Breast epithelium (tissue), 4 donors: ENCODE measurements around the gene GPR37L1. TPM values are rescaled to one million over a fixed set of nuclear protein-coding genes. Genes with fewer than 3 reads are reported as not detected.
A peak's percentile ranks its signal among the peaks of the same experiment; 100 is the strongest.

Experiments
- DNase-seq, 2 donors: peaks; one replicate each; pipeline ENCODE4 v3.0.0-alpha.2; 2019; ENCODE audit warnings: low spot score in 2 of 2
- H3K27ac ChIP-seq, 2 donors: fragments of 200-600 bp; sonication (generic) in 1 of 2; one replicate each; pipeline ENCODE4 v1.5.1; 2016 to 2019; ENCODE audit warnings: mild to moderate bottlenecking in 1 of 2
- H3K27me3 ChIP-seq, 2 donors: fragments of 200-600 bp; sonication (generic) in 1 of 2; one replicate each; pipeline versions ENCODE4 v1.5.1 to v1.6.0; 2017 to 2019; ENCODE audit warnings: control low read depth in 1 of 2, mild to moderate bottlenecking in 1 of 2
- H3K36me3 ChIP-seq: fragments of 200-600 bp; one replicate; pipeline ENCODE4 v1.5.1; 2019
- H3K4me1 ChIP-seq, 2 donors: fragments of 200-600 bp; sonication (generic); one replicate each; pipeline ENCODE4 v1.5.1; 2016 to 2019; ENCODE audit warnings: control low read depth in 1 of 2
- H3K4me3 ChIP-seq, 3 donors: fragments of 200-600 bp; sonication (generic); 1 replicate in 2 of 3; 2 replicates in 1 of 3; pipeline ENCODE4 v1.5.1; 2016 to 2019; ENCODE audit warnings: mild to moderate bottlenecking in 3 of 3, moderate library complexity in 2 of 3
- H3K9me3 ChIP-seq, 2 donors: fragments of 200-600 bp; sonication (generic) in 1 of 2; one replicate each; pipeline ENCODE4 v1.5.1; 2016 to 2019; ENCODE audit warnings: control low read depth in 1 of 2
- POLR2A ChIP-seq: fragments of 450-650 bp; IDR thresholded peaks from one replicate; pipeline ENCODE4 v1.6.1; 2016; ENCODE audit warnings: antibody characterized with exemption, mild to moderate bottlenecking, moderate library complexity
- POLR2AphosphoS5 ChIP-seq, 3 donors: sonication (generic); formaldehyde crosslinking; IDR thresholded peaks; one replicate each; pipeline ENCODE4 v1.6.1; 2017; ENCODE audit warnings: antibody characterized with exemption in 3 of 3
- intact Hi-C: fragments of 100-400 bp; cut with DNase I; formaldehyde crosslinking; loops from one replicate; pipeline ENCODE4 v1.15.1; 2023; ENCODE audit warnings: low total_unique reads
- total RNA-seq, 3 donors: library from RNA; depleted of rRNA; stranded (reverse); fragments of >200 nt; gene quantifications; one replicate each; pipeline ENCODE4 v1.1.0, GENCODE V29; 2016
- TF ChIP-seq, protein P1 (sequence below), 3 donors: fragments of 450-650 bp; IDR thresholded peaks; one replicate each; pipeline ENCODE4 v1.5.1; 2016 to 2017; ENCODE audit warnings: antibody characterized with exemption in 3 of 3, mild to moderate bottlenecking in 3 of 3, moderate library complexity in 3 of 3

Gene GPR37L1
- total RNA-seq, 3 donors from 2014 or later, result not detected

DNA sequence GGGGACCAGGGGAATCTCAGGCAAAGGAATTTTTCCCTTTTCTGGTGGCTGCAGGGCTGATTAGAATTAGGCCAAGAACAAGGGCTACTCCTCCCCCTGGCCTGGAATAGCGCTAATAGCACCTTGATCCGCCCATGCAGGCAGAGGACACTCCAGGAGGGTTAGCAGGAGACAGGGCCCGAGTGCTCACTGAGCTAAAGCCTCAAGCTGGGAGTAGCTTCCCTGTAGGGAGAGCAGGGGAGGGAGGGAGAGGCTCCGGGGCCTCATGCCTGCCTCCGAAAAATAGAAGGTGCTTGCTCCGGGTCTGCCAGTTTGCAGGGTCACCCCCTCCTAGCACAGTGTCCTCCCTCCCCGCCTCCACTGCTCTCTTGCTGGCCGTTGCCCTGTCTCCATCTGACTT lies 33.9 kb downstream of the GPR37L1 start:
- no peaks in the 10 kb centered on the region for H3K36me3 ChIP-seq
- no peak overlapping the region for H3K4me3 ChIP-seq
- H3K9me3 ChIP-seq, result no peaks in the 10 kb centered on the region
- H3K4me1 ChIP-seq, result no peaks in the 10 kb centered on the region
- no peak overlapping the region for H3K27ac ChIP-seq
- no peak for DNase-seq
- TF ChIP-seq POLR2AphosphoS5 (IDR thresholded peaks at IDR 0.05) (no peak), POLR2A (no peak)
- TF ChIP-seq, protein P1, sequence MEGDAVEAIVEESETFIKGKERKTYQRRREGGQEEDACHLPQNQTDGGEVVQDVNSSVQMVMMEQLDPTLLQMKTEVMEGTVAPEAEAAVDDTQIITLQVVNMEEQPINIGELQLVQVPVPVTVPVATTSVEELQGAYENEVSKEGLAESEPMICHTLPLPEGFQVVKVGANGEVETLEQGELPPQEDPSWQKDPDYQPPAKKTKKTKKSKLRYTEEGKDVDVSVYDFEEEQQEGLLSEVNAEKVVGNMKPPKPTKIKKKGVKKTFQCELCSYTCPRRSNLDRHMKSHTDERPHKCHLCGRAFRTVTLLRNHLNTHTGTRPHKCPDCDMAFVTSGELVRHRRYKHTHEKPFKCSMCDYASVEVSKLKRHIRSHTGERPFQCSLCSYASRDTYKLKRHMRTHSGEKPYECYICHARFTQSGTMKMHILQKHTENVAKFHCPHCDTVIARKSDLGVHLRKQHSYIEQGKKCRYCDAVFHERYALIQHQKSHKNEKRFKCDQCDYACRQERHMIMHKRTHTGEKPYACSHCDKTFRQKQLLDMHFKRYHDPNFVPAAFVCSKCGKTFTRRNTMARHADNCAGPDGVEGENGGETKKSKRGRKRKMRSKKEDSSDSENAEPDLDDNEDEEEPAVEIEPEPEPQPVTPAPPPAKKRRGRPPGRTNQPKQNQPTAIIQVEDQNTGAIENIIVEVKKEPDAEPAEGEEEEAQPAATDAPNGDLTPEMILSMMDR (IDR thresholded peaks at IDR 0.05), result no peak
- intact Hi-C loops, result no loop called here
- no peaks in the 10 kb centered on the region for H3K27me3 ChIP-seq

- intact Hi-C loops, result no loop called here
- H3K4me1 ChIP-seq, result no peaks in the 10 kb centered on the region
- H3K36me3 ChIP-seq, result no peaks in the 10 kb centered on the region
- no peak overlapping the region for H3K27ac ChIP-seq
- no peaks in the 10 kb centered on the region for H3K27me3 ChIP-seq
- H3K4me3 ChIP-seq, result no peak overlapping the region
- TF ChIP-seq POLR2A (no peak), POLR2AphosphoS5 (IDR thresholded peaks at IDR 0.05) (no peak)
- TF ChIP-seq, protein P1 (IDR thresholded peaks at IDR 0.05), result no peak
- H3K9me3 ChIP-seq, result no peaks in the 10 kb centered on the region
- no peak for DNase-seq
These were observed 35.2 kb downstream of the GPR37L1 start for GRCh38 chr1:202157945-202158344.

- Histone ChIP-seq H3K27me3 (no peaks in the 10 kb centered on the region), H3K4me3 (peak overlapping the region in 1 of 3 donors; percentile 19), H3K9me3 (no peaks in the 10 kb centered on the region), H3K36me3 (no peaks in the 10 kb centered on the region), H3K4me1 (no peaks in the 10 kb centered on the region), H3K27ac (no peak overlapping the region)
- DNase-seq, result no peak
- TF ChIP-seq POLR2AphosphoS5 (IDR thresholded peaks at IDR 0.05) (no peak), POLR2A (no peak)
- TF ChIP-seq, protein P1 (IDR thresholded peaks at IDR 0.05), result no peak
- intact Hi-C loops, result no loop called here
These were observed 36.3 kb downstream of the GPR37L1 start for GRCh38 chr1:202158810-202159533.

DNA sequence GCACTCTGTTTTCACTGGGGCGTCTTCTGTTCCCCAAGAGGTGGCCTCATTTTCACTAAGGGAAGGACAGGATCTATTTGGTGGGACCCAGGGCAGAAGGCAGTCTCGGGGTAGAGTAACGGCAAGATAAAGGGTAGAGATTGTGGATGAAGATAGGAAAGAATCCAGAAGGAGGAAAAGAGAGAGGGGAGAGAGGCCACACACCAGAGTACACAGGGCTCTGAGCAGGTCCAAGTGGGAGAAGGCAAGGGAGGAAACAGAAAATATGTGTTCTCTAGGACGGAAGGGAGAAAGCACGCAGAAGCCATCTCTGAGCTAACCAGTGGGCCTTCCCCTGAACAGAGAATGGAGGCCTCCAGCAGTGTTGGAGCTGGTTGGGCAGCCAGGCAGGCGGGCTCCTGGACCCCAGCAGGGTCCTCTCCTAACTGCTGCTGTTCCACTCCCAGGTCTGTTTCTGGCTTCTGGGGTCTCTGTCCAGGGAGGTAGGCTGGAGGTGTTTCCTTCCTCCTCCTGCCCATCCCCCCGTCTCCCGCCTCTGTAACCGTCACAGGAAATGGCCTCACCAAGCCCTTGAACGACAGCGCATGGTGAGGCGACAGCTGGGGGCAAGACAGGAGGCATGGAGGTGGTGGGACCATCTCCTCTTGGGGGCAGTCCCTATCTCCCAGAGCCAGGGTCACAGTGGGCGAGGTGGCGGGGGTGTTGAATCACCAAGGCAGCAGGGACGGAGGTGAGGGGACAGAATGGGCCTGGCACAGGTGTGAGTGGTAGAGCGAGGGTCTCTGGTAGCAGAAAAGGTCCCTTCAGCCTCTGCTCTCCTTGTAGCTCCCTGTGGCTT lies 37.0 kb downstream of the GPR37L1 start:
- Histone ChIP-seq H3K36me3 (no peaks in the 10 kb centered on the region), H3K9me3 (no peaks in the 10 kb centered on the region), H3K4me3 (peak overlapping the region in 2 of 3 donors; percentile 35 to 45), H3K27ac (peak overlapping the region in 1 of 2 donors; percentile 58), H3K27me3 (no peaks in the 10 kb centered on the region), H3K4me1 (no peaks in the 10 kb centered on the region)
- intact Hi-C loops, result no loop called here
- no peak for DNase-seq
- TF ChIP-seq, protein P1 (IDR thresholded peaks at IDR 0.05), result no peak
- TF ChIP-seq POLR2A (no peak), POLR2AphosphoS5 (IDR thresholded peaks at IDR 0.05) (no peak)
